RPMI8226 (cell line): ENCODE measurements around the gene CCDC137.

Experiments used
- DNase-seq: peaks from one replicate; pipeline ENCODE4 v3.0.0-alpha.2; 2015

Gene CCDC137

GRCh38 chr17:81652906-81653771 lies 13.4 kb upstream of the CCDC137 start:
- peak; percentile 2 for DNase-seq

DNA sequence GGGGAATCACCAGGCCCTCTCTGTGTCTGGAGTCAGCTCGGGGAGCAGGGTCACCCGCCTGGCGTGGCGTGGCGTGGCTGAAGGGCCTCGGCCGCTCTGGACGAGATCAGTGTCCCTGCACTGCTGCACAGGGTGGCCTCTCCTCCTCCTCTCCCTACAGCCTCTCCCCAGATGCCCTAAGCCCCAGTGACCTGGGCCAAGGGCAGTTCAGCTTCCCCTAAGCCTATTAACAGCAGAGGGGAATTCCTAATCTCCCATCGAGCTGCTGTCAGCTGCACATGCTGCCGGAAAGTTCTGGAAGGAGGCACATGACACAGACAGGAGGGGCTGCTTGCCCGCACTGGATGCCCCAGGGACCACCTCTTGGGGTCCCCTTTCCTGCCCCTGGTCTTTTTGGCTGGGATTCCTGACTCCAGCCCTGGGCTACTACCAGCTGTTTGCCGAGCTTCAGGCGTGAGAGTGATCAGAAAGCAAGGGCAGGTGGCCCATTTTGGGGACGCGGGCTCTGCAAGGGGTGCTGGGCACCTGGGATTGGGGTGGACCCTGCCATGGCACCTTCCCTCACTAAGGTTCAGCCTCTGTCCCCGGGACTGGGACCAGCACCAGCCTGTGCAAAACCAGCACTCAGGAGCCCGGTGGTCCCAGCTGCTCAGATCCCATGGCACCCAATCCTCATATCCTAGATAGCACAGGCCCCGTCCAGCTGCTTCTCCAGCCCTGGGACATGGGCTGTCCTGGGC lies 11.0 kb upstream of the CCDC137 start:
- DNase-seq = no peak

DNA sequence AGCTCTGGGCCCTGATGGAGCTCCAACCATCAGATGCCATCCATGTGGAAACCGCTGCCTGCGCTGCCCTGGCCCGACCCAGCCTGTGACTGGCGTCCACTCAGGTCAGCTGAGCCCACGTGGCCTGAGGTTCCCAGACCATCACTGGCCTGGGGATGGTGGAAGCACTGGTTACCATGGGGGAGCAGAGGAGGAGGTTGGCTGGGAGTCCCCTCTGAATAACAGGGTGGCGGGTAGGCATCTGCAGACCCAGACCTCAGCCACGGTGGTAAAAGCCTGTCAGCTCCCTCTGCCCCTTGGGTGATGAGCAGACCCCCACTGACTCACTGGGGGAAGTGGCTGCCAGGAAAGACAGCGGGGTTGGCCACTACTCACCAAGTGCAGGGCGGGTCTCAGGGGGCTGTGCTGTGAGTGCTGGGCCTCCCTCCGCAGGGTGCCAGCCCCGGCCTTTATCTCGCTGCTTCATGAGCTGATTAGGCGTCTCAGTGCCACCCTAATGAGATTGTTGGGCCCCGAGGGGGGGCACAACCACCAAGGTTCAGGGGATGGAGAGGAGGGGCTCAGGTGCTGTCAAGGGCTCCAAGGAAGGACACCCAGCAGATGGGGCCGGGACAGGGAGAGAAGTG lies 10.3 kb upstream of the CCDC137 start, which contains the start of gene PDE6G:
PDE6G (minus strand) TSS at position 425 of the 626 bp plus-strand sequence. CDS start 3,237 bp downstream, outside the sequence.
- no peak for DNase-seq

GRCh38 chr17:81656835-81657234 lies 9.7 kb upstream of the CCDC137 start:
- peak; percentile 54 for DNase-seq

GRCh38 chr17:81659038-81659437 lies 7.5 kb upstream of the CCDC137 start:
- peak; percentile 65 for DNase-seq

DNA sequence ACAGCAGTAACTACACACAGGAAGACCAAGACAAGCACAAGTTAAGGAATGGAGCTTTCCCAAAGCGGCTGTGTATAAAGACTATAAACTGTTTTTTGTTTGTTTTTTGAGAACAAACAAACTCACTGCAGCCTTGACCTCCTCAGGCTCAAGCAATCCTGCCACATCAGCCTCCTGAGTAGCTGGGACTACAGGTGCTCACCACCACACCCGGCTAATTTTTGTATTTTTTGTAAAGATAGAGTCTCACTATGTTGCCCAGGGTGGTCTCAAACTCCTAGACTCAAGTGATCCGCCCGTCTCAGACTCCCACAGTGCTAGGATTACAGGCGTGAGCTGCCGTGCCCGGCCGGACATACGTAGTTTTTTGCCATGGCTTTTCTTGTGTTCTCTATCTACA lies 6.1 kb upstream of the CCDC137 start:
- DNase-seq = no peak

DNA sequence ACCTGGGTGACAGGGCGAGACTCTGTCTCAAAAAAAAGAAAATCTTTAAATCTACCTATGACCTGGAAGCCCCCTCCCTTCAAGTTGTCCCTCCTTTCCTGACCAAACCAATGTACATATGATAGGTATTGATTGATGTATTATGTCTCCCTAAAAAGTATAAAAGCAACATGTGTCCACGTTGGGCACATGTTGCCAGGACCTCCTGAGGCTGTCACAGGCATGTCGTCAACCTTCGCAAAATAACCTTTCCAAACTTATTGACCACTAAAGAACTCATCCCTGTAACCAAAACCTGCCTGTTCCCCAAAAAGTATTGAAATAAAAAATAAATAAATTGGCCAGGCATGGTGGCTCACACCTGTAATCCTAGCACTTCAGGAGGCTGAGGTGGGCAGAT lies 4.5 kb upstream of the CCDC137 start:
- no peak for DNase-seq

DNA sequence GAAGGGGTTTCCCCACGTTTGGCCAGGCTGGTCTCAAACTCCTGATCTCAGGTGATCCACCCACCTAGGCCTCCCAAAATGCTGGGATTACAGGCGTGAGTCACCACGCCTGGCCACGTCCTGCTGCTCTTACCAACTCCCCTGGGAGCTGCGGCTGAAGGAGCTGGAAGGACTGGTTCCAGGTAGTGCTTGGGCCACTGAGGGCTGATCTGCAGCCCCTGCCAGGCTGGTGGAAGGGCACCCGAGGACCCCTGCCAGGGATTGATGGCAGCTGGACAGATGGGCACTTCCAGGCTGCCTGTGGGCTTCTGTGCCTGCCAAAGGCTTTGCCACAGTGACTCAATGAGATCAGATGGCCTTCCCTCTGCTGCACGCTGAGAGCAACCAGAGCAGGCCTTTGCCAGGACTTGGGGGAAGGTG lies 2.5 kb upstream of the CCDC137 start:
- no peak for DNase-seq

- DNase-seq = peak; percentile 57
Measured at GRCh38 chr17:81665205-81666091, 1.1 kb upstream of the CCDC137 start.

GRCh38 chr17:81666092-81666341 lies 520 bp upstream of the CCDC137 start:
- no peak for DNase-seq

- DNase-seq = no peak
Measured at GRCh38 chr17:81667754-81668153, 1.2 kb downstream of the CCDC137 start.

DNA sequence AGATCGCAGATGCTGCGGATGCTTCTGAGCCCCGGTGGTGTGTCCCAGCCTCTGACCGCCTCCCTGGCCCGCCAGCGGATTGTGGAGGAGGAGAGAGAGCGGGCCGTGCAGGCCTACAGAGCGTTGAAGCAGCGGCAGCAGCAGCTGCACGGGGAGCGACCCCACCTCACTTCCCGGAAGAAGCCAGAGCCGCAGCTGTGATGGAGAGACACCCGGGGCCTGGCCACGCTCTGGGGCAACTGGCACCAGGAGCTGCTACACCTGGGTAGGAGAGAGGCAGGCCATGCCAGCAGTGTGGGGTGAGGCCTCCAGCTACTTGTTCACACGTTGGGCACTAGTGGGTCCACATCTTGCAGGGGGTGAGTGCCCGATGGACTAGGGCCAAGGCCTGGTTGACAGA lies 6.0 kb downstream of the CCDC137 start:
- no peak for DNase-seq

- no peak for DNase-seq
Measured at GRCh38 chr17:81672954-81673353, 6.4 kb downstream of the CCDC137 start.

GRCh38 chr17:81673561-81674258 lies 7.2 kb downstream of the CCDC137 start:
- DNase-seq = no peak

DNA sequence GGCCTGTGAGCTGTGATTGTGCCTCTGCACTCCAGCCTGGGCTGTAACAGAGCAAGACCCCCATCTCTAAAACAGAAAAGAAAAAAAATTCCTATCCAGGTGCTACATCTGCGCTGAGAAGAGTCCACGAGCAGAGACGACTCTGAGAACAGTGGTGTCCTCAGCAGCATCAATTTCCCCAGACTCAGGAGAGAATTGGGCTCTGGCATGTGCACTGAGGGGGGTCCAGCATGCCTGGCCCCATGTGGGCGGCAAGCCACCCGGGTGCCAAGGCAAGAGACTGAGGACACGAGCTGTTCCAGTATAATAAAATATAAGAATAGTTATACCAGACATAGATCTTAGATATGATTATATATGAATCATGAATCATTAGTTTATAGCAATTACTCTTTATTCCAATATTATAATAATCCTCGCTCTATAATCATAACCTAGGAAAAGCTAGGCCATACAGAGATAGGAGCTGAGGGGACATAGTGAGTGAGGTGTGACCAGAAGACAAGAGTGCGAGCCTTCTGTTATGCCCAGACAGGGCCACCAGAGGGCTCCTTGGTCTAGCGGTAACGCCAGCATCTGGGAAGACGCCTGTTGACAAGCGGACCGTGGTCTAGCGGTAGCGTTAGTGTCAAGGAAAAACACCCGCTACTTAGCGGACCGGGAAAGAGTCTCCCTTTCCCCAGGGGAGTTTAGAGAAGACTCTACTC lies 9.1 kb downstream of the CCDC137 start:
- DNase-seq = peak; percentile 28

GRCh38 chr17:81676906-81677305 lies 10.4 kb downstream of the CCDC137 start:
- DNase-seq = no peak

GRCh38 chr17:81680150-81680549 lies 13.6 kb downstream of the CCDC137 start:
- DNase-seq = no peak

- DNase-seq = no peak
Measured at GRCh38 chr17:81681672-81682071, 15.1 kb downstream of the CCDC137 start.

DNA sequence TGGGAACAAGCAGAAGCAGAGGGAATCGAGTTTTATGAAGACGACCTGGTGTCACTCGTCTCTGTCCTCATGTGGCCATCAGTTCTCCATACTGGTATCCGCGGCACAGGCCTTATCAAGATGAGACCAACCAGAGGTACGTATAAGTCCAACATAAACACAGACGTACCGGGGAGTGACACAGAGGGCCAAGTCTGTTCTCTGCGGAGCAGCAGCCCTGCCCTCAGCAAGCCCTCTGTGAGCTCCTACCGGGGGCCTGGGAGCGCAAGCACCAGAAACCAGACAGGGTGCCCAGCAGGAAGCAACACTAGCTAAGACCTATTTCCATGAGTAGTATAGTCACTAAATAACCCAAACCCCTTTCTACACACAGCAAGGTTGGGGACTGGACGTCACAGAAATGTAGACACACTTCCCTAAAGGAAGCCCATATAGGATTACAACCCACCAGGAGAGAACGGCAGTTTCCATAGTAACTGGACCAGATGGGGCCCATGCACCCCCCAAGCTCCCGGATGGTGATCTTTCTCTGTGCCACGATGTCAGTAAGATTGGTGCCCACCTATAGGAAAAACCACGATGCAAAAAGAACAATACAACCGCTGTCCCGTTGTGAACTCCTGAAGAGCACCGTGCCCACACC lies 16.1 kb downstream of the CCDC137 start:
- DNase-seq = no peak

DNA sequence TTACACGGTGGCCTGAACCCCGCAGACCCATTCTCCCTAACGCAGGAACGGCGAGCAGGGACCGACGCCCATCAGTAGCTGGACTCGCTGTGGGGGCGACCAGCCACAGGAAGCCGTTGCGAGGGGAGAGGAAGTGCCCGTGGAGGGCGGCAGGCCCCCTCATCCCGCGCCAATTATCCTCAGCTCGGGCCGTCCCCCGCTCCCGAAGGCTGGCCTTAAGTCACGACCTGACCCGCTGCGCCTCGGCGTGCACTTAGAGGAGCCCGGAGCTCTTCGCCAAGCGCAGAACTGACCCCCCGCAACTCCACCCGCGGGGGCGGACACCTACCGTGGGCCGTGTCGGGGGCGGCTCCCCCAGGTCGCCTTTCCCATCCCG lies 16.7 kb downstream of the CCDC137 start:
- no peak for DNase-seq
